CD4-positive, alpha-beta T cell treated with Interleukin-17A for 4 hours (primary cell): Measurements from ENCODE around the gene ULBP1.
"Not testable (repeated sequence)": the region's sequence is repeated elsewhere in the genome, so short reads cannot be mapped to it uniquely, and the experiment has no call there.

Experiments used
- DNase-seq: peaks from one replicate; pipeline ENCODE4 v3.0.0-alpha.2; 2020; ENCODE audit warnings: mixed read lengths

Gene ULBP1

GRCh38 chr6:149979293-149979692, 15.6 kb downstream of the ULBP1 start:
- DNase-seq: no peak

DNA sequence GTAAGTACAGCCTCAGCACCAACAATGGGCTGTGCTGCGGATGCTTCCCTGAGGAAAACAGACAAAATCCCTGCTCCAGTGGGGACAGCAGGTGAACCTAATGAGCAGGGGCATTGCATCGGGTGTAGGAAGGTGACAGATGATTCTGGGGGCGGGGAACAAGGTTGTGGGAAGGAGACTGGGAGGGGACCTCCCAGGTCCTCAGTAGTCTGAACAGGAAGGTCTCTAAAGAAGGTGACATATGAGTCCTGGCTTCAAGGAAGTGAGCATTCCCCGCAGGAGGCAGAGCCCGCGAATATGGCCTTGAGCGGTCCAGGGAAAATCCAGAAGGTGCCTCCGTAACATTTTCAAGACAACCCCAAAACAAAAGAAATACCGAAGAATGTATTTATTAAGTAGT, 19.4 kb downstream of the ULBP1 start:
- no peak for DNase-seq

DNA sequence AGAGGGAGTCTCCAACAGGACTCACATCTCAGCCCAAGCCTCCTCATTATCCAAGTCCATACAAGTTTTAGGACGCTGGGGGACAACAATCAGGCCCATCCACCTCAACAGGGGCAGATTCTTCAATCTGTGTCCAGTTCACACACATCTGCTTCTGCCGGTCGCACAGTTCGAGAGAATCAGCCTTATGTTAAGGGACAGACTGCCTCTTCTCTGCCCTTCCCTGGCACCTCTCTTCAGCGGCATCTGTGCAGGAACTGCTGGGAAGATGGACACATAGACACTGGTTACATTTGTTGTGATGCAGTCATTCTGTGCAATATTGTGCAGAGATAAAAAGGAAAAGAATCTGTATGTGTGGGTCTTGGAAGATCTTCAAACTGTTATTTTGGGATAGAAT, 21.0 kb downstream of the ULBP1 start:
- no peak for DNase-seq

GRCh38 chr6:149985481-149985937, 21.8 kb downstream of the ULBP1 start:
- DNase-seq: no peak

- no peak for DNase-seq
Observed at GRCh38 chr6:149987602-149988107, 23.9 kb downstream of the ULBP1 start.

DNA sequence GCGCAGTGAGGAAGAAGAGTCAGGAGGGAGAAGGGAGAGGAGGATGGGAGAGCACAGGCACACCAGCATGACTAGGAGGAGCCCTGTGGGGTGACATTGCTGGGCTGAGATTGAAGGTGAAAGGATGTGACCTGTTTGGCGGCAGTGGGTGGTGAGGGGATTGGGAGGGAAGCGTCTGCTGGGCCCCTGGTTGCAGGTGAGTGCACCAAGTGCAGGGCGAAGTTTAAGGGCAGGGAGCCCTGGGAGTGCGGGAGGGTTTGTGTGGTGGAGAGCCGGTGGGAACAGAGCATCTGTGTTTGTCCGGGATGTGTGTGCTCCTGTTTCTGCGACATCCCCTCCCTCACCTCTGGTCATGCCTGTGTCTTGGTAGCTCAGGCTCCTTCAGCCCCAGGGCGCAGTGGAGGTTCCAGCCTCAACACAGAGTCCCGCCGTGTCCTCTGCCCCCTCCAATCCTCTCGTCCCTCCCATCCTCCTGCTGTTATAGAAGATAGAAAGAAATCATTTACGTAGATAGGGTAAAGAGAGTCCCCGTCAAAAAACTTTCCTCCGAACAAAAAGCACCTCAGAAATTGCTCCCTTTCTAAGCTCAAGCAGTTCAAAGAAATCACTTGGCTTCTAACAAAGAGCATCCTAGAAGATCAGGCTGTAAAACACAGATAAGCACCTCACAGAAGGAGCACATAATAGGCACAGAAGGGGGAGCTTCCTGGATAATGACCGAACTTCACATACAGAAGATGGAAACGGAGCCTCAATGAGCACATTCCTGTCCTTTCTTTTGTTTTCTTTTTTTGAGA, 25.0 kb downstream of the ULBP1 start:
- DNase-seq: no peak

- DNase-seq: no peak
Observed at GRCh38 chr6:149990212-149990660, 26.5 kb downstream of the ULBP1 start.

DNA sequence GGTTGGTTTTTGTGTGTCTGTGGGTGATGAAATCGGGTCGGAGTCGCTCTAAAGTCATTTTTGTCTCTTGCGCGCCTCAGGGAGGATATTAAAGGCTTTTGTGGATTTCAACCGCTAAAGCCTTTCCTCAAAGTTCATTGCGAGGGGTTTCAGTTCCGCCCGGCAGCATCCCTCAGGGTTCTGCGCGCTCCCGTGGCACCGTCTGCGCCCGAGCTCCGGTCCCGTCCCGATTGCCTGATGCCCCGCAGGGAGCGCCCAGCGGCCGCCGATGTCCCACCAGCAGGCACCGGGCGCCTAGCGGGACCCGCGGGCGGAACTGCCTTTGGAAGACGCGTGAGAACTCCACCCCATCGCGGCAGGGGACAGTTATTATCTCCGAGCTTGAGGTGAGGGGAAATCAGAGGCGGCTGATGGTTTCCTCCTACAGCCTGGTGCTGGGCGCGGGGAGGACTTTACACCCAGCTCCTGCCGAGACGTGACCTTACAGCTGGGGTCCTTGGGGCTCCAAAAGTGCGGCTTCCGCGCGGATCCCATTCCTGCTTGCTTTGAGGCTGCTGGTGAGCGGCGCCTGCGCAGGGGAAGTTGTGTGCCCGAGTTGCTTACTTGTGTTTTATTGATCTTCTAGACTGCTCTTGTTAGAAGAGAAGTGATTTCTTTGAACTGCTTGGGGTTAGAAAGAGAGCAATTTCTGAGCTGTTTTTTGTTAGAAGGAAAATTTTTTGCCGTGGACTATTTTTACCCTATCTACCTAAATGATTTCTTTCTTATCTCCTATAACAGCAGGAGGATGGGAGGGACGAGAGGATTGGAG, 27.1 kb downstream of the ULBP1 start:
- peak; percentile 33 for DNase-seq

- peak; percentile 11 for DNase-seq
Observed at GRCh38 chr6:149991472-149991795, 27.7 kb downstream of the ULBP1 start.

- DNase-seq: no peak
Observed at GRCh38 chr6:149991838-149992237, 28.1 kb downstream of the ULBP1 start.

- no peak for DNase-seq
Observed at GRCh38 chr6:149995235-149995750, 31.6 kb downstream of the ULBP1 start.

DNA sequence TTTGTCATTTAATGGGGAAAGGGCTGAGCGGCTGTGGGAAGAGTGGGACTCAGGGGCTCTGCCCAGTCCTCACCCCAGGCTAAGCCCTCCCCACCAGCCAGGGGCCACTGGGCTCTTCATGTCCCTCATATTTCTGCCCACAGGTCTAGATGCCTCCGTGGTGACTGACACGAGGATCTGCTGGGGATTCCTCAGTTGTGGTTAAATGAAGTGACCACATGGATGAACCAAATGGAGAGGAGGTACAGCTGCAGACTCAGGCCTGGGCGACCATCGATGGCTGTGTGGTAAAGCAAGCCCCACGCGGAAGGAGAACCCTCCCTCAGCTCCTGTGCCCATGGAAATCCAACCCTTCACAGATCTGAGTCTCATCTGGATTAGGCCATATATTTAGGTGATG, 32.2 kb downstream of the ULBP1 start:
- DNase-seq: no peak

GRCh38 chr6:149999636-150000035, 35.9 kb downstream of the ULBP1 start:
- DNase-seq: no peak

DNA sequence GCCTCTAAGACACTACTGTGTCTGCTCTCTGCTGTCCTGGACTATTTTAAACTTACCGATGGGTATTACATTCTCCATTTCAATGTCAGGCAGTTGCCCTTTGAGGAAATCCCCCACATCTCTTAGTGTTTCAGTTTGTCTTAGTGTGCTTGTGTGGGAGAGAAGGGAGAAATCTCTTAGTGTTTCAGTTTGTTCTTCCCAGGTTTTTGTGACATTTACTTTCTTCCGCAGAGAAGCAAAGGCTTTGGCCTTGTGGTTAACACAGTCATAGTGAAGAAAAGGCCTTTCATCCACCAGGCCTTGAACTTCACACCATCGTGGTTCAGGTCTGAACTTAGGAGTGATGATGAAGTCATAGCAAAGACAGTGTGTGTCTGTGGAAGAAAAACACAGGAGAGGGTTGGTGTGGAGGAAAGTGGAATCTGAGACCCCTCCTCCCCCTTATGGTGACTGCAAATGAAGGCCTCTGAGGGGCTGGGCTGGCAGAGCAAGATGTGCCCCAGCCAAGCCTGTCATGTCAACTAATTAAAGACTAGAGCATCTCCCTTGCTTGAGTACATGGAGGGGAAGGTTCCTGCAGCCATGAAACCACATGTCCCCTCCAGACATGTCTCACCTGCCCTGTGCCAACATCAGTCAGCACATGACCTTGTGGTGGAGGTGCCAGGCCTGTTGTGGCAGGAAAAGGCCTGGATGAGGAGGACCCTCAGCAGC, 37.7 kb downstream of the ULBP1 start:
- DNase-seq: no peak

GRCh38 chr6:150002710-150003109, 39.0 kb downstream of the ULBP1 start:
- no peak for DNase-seq

DNA sequence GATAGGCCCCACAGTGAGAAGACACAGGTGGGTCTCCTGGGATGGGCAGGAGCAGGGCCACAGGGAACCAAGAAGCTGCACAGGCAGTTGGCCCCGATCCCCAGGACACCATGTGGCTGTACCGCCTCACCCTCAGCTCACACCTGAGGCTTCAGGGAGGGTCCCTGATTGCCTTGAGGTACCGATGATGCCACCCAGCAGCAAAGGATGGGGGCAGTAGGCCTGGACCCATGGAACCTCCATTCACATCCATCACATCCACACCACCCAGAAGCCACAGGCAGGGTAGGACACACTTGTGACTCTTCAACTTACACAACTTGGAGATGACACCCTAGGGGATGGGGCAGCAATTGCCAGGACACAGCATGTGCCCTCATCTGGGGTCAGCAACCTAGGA, 39.9 kb downstream of the ULBP1 start:
- DNase-seq: not testable (repeated sequence)

DNA sequence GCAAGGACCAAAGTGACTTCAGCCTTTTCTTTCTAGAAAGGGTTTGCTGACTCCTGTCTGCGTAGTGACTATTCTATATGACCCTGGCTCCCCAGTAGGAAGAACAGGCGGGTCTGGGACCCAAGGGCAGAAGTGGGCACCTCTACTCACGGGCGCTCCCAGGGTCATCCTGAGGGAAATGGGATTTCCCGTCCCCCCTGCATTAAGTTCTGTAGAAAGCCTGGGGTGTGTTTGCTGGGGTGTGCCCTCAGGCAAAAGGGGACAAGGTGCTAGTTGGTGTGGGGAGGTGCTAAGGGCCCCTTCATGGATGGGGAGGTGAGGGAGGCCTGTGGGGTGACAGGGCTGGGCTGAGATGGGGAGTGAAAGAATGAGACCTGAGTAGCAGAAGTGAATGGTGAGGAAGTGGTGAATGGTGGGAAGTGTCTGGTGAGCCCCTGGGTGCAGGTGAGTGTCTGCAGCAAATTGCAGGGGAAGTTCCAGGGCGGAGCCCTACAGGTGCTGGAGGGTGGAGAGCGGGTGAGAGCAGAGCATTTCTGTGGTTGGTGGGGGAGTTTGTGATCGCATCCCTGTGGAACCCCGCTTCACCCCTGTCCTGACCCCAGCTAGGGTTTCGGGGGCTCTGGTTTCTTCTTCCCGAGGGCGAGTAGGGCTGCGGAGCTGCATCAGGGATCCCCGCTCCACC, 40.5 kb downstream of the ULBP1 start:
- DNase-seq: peak; percentile 57

GRCh38 chr6:150004783-150005717, 41.3 kb downstream of the ULBP1 start:
- DNase-seq: peak; percentile 94

DNA sequence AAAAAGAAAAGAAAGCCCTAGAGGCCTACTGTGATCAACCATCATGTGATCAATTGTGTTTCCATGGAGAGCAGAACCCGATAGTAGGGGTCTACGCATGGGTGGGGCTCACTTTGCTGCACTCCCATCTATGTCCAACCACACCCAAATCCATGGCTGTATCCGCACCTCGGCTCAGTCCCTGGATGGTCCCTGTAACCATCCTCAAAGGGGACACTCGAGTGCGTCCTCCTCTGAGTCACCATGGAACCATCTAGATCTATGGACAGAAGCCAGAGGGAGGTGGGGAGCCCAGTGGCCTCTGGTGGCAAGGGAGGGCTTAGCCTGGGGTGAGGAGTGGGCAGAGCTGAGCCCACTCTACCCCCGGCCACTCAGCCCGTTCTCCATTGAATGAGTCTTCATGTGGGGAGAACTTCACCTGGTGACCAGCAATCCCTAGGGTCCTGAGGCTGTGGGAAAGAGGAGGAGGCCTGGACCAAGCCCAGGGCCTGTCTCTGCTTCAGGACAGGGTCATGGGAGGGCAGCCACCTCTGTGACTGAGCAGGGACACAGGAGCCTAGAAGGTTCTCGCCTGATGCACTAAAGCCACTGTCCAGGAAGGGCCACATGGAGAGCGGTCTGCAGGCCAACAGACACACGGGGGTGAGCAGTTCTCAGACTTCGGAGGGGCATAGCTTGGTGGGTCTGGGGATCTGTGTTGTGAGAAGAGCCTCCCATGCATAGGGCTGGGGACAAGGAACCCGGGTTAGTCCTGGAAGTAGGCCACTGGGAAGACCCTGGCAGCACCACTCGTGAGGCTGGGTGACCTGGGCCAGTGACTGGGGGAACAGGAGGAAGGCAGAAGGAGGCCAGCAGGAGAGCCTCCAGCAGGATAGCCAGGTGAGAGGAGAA, 42.3 kb downstream of the ULBP1 start:
- no peak for DNase-seq

DNA sequence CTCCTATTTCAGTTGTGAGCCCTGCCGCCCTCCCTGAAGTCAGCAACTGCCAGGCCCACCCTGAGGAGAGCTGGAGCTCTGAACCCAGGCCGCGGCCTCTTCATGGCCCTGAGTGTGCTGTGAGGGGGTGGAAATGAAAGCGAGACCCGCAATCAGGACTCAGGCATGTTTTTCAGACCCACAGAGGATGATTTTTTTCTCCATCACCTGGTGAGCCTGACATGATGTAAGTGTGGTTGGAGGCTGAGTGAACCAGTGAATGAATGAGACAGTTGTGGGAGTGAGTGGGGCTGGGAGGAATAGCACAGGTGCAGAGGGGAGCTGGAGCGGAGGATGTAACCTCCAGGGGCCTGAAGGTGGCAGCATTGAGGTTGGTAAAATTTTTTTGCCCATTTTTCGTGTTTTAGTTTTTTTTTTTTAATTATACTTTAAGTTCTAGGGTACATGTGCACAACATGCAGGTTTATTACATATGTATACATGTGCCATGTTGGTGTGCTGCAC, 43.3 kb downstream of the ULBP1 start:
- peak; percentile 60 for DNase-seq
